GM19463 (cell line): ENCODE data around the gene CYP26C1.

Experiments
- ATAC-seq: cut with Tn5 transposase; IDR thresholded peaks from one replicate; pipeline ENCODE4 v1.9.1; 2021; ENCODE audit warnings: mild to moderate bottlenecking, moderate library complexity; ENCODE audit not compliant: unreplicated experiment

Gene CYP26C1

DNA sequence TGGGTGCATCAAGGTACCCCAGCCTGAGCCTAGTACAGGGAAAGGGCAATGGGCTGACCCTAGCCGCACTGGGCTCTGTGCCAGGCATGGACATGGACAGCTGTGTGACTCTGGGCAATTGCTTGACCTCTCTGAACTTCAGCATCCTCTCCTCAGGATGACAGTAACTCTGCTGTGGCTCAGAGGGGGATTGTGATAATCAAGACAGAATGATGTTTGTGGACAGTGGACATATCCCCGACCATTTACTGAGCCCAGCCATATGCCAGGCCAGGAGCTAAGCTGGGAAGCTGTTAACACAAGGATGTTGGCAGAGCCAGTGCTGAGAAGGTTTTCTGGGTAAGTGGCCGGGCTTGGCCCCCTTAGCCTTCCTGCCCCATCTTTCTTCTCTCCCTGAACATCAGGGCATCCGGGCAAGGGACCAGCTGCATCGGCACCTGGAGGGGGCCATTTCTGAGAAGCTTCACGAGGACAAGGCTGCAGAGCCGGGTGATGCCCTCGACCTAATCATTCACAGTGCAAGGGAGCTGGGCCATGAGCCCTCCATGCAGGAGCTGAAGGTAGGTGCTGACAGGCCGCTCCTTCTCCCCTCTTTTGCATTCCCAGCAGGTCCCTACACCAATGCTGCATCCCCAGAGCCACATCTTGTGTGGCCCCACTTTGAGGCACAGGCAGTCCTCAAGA is 3.5 kb downstream of the CYP26C1 start:
- no peak for ATAC-seq

DNA sequence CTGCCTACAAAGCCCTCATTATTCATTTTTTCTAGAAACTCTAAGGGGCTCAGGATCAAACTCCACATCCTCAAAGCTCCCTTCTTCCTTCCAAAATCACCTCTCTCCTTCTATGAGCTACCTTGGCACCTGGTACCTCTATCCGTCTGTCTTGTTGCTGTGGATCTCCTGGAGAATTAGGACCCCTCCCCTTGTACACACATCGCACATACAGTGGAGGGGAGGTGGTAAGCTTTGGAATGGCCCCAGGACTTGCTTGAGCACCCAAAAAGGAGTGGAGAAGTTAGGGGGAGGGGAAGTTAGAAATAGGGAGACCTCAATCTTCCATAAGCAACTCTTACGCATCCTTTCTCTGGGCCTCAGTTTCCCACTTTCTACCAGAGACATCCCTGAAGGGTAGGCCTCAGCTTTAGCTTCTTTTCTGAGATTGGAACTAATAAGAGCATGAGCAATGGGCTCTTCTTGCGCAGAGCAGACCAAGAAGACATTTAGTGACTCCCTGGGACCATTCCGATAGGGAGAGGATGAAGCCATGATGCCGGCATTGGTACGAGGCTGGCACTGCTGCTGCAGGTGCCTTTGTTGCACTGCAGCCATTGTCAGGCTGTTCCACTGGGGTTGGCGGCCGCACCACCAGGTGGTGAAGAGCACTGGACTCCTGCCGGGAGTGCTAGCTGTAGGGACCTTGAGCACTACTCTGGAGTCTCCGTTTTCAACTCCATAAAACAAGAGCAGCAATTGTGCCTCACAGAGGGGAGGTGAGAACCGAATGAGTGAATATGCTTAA is 4.5 kb downstream of the CYP26C1 start:
- ATAC-seq: no peak

- no peak for ATAC-seq
Observed at GRCh38 chr10:93065675-93066543, 5.3 kb downstream of the CYP26C1 start.

DNA sequence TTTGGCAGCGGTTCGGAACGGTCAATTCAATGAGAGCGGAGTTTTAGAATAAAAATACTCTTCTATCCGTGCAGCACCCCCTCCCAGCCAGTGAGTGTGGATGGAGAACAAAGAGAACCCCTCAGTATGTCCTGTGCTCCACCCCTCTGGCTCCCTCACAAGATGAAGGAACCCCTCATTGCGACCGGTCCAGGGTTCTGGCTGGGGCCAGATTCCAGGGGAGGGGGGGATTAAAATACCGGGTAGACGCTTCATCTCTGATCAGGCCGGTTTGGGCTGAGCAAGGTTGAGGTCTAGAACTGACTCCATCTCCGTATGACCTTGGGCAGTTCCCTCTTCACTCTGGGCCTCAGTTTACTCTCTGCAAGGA is 5.9 kb downstream of the CYP26C1 start:
- ATAC-seq: no peak

DNA sequence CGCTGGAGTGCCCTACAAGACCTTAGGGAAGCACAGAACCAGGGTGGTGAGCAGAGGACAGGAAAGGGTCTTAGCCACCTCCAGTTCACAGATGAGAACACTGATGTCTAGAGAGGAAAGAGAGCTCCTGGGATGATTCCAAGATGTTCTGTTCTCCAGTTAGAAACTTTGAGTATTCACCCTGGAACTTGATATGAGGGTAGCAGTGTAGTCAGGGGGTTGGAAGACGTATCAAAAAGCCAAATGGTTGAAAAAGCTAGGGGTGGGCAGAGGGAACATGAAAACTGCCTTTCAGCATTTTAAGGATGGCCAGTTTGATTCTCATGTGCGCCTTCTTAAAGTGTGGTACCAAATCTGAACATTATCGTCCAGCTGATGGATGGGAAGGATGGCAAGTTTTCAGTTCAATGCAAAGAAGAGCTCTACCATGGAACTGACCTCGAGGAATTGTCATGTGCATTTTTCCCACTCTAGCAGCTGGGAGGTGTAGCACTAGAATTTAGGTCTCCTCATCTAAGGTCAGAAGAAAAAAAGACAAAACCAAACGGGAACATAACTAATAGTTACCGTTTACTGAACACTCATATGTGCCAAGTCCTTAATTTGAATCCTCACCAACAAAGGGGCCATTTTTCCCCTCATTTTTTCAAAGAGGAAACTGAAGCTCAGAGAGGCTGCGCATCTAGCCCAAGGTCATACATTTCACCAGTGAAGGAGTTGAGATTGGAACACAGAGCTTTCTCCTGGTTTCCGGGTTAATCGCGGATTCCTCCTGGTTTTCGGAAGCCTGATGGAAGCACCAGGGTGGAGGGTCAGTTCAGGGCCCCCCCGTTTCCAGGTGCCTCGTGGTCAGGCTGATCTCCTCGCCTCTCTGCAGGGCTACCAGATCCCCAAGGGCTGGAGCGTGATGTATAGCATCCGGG is 7.1 kb downstream of the CYP26C1 start:
- ATAC-seq: no peak

GRCh38 chr10:93068411-93069244 is 8.0 kb downstream of the CYP26C1 start:
- no peak for ATAC-seq

DNA sequence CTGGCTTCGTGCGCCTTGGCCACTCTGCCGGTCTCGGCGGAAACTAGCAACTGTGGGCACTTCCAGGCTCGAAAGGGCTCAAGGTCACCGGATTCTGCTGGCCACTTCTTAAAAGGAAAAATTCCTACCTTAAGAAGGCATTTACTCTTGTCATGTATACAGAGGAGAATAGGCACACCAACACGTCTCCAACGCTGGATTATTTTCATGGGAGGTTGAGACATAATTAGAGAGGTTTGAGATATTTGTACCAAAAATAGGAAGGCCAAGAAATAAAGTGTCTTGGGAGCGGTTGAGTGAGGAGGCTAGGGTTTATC is 8.6 kb downstream of the CYP26C1 start:
- ATAC-seq: no peak

DNA sequence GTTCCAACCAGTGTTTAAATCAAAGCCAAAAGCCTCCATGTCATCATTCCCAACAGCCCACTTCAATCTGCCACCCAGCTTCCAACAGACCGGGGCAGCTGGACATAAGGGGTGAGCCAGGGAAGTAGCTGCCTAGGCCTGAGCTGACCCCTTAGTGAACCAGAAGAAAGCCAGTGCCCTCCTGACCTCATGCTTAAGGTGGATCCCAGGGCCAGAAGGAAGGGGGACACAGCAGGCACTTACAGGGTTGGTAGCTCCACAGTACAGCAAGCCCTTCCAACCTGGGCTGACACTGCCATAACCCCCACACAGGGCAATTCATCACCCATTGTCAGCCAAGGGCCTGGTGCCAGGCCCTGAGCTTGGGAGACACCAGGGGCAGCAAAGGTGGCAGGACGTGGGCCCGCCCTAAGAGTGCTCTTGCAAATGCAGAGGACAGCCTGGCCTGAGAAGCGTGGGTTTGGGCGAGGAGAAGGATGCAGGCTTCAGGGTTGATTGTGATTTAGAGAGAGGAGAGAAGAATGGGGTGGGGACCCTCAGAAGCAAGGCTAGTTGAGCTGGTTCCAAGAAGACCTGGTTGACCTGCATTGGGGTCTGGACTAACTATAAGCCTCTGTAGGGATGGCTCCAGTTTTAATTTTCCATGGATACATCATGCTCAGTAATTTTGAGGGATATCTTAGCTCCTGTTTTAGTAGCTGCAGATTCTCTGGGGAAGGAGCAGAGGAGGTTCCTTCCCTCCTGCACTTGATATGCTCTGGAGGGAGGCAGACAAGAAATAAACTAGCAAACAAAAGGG is 10.0 kb downstream of the CYP26C1 start:
- ATAC-seq: no peak

DNA sequence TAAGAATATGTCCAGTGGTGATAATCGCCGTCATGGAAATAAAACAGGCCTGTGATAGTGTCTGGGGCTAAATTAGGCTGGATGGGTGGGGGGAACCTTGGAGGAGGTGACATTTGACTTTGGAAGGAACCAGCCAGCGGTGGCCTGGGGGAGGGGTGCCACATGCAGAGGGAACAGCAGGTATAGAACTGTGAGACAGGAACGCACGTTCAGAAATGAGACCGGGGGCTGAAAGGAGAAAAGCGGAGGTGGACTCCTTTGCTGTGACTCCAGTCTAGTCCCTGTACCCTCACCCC is 10.5 kb downstream of the CYP26C1 start:
- ATAC-seq: no peak

DNA sequence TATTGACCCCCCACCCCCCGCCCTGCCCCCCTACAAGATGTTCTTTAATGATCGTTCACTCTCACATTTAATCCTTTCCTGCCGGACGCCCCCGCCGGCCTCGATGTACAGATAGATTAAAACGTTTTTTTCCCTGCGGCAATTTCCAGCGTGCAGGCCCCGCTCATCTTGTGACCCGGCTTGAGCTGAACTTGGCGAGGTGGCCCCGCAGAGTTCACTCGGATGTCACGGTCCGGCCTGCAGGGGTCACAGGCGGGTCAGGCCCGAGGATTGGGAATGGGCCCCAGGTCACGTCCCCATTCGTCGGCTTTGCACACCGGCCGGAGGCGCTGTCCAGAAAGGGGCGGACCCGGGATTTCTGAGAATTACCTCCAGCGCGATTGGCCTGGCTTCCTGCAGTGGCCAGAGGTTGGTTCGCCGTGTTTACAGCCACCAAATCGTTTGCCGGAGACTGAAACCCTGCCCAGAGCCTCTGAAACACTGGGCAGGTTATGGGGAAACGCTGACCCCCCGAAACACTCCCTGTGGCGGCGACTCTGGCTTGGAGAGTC is 11.2 kb downstream of the CYP26C1 start:
- ATAC-seq: no peak

- ATAC-seq: no peak
Observed at GRCh38 chr10:93072225-93072712, 11.7 kb downstream of the CYP26C1 start.

GRCh38 chr10:93072713-93073538 is 12.3 kb downstream of the CYP26C1 start:
- no peak for ATAC-seq

GRCh38 chr10:93073539-93074146 is 13.0 kb downstream of the CYP26C1 start, which contains the start of gene CYP26A1:
TSS of gene CYP26A1 (plus strand) at chr10:93073893. CDS start at chr10:93073935, 42 bp downstream.
- ATAC-seq: no peak

DNA sequence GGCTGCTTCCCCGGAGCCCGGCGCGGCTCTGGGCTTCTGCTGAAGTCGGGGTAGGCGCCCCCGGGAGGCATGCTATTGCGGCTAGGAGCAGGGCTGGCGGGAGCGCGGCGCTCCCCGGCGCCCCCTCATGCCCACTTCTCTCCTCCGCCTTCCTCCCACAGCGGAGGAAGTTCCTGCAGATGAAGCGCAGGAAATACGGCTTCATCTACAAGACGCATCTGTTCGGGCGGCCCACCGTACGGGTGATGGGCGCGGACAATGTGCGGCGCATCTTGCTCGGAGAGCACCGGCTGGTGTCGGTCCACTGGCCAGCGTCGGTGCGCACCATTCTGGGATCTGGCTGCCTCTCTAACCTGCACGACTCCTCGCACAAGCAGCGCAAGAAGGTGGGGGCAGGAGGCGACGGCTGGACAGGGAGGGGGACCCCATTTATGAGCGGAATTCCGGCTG is 13.6 kb downstream of the CYP26C1 start:
- no peak for ATAC-seq

DNA sequence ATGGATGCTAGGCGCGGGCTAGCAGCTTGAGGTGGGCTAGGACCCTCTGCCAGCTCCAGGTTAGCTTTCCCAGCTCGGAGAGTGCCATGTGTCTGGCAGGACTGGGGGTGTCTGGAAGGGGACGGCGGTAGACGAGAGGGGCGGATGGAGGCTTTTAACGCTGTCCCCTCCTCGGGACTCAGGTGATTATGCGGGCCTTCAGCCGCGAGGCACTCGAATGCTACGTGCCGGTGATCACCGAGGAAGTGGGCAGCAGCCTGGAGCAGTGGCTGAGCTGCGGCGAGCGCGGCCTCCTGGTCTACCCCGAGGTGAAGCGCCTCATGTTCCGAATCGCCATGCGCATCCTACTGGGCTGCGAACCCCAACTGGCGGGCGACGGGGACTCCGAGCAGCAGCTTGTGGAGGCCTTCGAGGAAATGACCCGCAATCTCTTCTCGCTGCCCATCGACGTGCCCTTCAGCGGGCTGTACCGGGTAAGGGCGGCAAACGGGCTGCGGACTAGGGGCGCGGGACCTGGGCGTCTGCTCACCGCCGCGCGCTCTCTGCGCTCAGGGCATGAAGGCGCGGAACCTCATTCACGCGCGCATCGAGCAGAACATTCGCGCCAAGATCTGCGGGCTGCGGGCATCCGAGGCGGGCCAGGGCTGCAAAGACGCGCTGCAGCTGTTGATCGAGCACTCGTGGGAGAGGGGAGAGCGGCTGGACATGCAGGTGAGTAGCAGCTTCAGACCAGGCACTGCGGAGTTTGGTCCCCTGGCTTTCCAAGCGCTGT is 14.2 kb downstream of the CYP26C1 start:
- ATAC-seq: no peak

- no peak for ATAC-seq
Observed at GRCh38 chr10:93075369-93076221, 15.0 kb downstream of the CYP26C1 start.
